ENCODE measurements around the gene OR9A2.
A peak's percentile ranks its signal among the peaks of the same experiment; 100 is the strongest.
"Not testable (repeated sequence)": the region's sequence is repeated elsewhere in the genome, so short reads cannot be mapped to it uniquely, and the experiment has no call there.

Gene OR9A2

GRCh38 chr7:143016996-143017395 lies 9.9 kb downstream of the OR9A2 start:
- DNase-seq (ENCODE audit: low spot score) = no peak

DNA sequence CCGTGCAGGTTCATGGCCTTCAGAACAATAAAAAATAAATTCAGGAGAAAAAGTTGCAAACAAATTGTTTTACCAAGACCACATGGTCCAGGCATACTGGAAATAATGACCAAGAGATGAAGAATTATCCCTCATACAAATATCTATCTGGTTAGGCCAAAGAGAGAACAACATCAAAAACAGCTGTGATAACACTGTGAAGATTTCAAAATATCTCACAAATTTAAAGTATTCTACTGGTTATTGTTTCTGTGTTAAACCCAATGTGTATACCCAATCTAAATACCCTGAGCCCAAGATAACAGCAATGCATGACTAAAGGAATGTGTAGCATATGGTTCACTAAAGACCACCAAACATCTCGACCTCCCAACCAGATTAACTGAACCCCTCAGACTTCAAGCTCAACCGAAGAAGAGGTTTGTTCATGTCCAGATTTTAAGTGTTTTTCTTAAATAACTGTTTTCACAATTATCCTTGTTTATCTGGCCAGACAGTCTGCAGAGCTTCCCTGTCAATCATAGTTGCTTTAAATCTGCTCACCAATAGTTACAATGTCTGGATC lies 10.9 kb downstream of the OR9A2 start:
- DNase-seq (ENCODE audit: low spot score) = no peak

DNA sequence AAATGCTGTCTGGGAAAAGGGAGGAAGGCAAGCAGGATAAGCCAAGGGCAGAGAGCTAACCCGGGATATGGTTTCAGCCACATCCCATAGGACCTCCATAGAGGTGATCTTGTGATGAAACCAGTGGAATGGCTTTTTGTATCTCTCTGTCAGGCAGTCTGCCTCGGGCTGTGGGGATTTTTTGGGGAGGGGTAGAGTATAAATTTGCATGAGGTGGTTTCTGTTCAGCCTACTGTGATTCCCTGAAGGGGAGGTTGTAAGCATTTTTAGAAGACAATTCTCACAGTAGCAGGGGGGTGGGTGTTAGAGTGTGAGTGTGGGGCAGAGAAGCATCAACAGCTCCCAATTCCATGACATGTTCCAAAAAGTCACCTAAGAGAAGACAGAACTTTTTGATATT lies 11.8 kb downstream of the OR9A2 start:
- DNase-seq (ENCODE audit: low spot score) = no peak

DNA sequence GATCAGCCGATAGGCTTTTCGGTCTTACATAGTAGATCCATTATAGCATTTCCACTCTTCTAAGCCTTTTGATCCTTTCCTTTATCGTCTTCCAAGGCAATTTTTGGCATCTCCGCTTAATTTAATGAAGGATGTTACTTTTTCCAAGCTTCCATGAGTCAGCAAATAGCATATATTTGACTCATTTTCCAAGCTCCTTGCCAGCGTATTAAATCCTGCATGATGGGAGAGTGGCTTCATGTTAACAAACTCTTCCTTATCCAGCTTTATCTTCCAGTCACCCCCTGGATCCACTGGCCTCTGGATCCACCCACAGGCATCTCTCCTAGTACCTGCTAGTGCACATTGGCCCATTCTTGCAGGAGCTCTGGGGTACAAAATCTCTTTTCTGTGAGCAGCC lies 13.0 kb downstream of the OR9A2 start:
- no peak for DNase-seq (ENCODE audit: low spot score)

DNA sequence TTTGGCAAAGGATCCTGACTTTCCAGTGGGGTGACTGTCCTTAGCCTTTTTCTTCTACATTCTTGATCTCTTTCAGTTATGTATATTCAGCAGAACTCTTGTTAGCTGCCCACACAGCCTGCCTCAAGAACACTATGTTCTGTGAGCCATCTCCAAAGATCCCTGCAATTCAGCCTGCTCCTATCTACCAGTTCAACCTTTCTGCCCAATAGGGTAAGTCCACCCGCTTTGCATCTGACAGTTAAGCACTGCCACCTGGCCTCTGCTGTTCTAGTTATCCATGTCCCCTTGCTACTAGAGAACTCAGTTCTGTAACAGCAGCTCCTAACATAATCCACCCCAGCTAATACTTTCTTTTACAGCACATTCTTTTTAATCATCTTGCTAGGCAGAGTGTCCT lies 13.5 kb downstream of the OR9A2 start:
- no peak for DNase-seq (ENCODE audit: low spot score)

- DNase-seq (ENCODE audit: low spot score) = no peak
Observed at GRCh38 chr7:143012409-143012808, 14.5 kb downstream of the OR9A2 start.

- DNase-seq (ENCODE audit: low spot score) = no peak
Observed at GRCh38 chr7:143012001-143012400, 14.9 kb downstream of the OR9A2 start.

DNA sequence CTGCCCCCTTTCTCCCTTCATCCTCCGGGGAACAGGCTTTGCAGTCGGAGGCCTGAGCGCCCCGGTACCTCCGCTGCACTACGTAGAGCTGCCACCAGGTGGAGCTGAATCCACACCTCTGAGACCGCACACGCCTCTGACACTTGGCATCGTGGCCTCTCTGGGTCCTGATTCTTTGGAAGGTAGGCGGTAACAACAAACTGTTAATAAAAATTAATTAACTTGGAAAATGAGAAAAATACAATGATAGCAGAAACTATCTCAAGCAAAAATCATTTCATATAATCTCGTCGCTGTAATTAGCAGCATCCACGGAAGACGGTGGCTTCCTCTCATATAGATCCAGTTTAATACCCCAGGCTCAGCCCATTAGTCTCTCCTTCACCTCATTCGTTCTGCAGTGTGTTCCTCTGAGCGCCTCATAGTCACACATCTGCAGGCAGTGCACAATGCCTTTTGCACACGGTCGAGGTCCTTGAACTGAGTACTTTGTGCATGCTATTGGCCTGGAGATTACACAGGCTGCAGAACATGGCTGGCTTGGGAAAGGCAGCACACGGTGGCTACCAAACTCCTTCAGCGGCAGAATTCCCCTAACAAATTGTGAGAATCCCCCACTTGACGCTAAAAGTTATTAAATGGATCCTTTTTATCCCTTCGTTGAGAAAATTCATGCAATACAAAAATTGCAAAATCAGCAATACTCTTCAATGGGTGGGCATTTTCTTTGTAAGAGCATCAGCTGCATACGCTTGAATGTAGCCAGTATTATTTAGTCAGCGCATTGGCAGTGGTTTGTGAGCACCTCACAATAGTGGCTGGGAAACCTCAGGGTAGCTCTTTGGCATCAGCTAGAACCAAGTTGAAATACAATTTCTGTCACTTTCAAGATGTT lies 18.7 kb downstream of the OR9A2 start:
- peak; percentile 81 for DNase-seq (ENCODE audit: low spot score)

- no peak for DNase-seq (ENCODE audit: low spot score)
Observed at GRCh38 chr7:143005632-143006260, 21.2 kb downstream of the OR9A2 start.

DNA sequence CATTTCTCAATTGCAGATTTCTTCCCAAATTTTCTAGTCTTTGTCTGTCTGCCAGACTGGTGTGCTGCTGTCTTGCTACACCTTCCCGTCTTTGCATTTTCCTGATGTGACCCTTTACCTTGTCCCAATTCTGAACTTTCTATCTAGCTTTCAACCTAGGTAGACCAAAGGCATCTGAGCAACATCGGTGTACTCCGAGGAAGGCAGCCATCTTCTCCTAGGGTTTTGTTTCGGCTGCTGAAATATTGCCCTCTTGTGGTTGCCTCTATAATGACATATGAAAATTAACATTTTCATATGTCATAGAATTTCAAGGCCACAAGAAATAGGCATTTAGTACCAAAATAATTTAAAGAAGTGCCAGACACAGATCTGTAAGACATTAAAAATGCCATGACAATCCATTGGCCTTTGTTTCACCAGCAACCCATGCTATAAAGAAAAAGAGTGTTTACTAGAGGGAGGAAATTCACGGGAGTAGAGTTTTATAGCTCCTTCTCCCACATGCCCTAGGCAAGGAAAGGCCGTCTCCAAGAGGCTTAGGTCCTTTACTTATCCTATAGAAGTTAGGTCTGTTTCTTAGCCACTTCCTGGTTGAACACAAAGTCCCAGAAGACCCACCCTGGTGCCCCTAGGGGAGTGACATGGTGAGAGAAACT lies 23.4 kb downstream of the OR9A2 start:
- DNase-seq (ENCODE audit: low spot score) = peak; percentile 65

DNA sequence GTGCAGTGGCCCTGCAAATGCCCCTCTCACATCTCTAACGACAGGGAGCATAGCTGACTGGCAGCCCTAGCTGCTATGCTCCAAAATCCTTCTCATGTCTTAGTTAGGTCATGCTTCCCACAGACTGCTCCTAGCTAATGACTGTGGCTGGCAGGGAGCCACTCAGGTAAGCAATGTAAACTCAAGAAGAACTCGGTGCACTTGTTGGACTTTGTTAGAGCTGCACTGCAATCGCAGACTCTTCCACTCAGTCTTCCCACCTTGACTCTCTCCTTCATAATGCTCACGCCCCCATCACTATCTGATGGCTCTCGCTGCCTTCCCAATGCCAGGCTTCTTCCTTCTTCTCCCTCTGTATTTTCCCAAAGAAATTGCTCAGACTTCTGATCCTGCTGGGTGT lies 24.0 kb downstream of the OR9A2 start:
- DNase-seq (ENCODE audit: low spot score) = no peak

- peak; percentile 6 for DNase-seq (ENCODE audit: low spot score)
Observed at GRCh38 chr7:143002106-143002505, 24.8 kb downstream of the OR9A2 start.

GRCh38 chr7:143000648-143001047 lies 26.3 kb downstream of the OR9A2 start:
- no peak for DNase-seq (ENCODE audit: low spot score)

DNA sequence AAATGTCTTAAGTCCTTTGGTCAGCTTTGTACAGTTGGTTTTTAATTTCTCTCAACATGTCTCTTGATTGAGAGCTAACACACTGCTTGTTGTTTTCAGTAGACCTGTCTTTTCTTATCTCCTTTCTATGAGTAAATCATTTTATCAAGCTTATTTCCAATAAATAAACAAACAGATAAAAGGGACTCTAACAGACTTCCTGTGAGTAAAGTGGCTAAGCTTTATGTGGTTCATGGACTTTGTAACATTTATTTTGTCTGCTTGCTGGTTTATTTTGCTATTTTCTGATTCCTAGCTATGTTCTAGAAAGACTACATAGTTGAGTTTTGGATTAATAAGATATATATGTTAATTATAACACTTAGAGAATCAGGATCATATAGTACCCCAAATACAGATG lies 27.1 kb downstream of the OR9A2 start:
- no peak for DNase-seq (ENCODE audit: low spot score)

DNA sequence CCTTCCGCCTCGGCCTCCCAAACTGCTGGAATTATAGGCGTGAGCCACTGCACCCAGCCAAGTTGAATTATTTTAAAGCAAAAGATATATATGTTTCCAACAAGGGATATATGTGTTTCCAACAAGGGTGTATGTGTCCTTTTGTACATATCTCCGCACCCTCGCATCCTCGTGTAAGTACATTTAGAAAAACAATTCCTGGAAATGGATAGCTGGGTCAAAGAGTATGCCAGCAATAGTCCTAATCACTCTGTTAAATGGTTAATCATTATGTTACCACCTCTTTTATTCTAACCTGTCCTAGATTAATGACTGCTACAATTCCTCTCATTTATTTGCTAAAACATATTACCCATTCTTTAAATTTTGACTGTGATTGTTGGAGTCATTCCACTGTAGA lies 28.0 kb downstream of the OR9A2 start:
- DNase-seq (ENCODE audit: low spot score) = no peak

DNA sequence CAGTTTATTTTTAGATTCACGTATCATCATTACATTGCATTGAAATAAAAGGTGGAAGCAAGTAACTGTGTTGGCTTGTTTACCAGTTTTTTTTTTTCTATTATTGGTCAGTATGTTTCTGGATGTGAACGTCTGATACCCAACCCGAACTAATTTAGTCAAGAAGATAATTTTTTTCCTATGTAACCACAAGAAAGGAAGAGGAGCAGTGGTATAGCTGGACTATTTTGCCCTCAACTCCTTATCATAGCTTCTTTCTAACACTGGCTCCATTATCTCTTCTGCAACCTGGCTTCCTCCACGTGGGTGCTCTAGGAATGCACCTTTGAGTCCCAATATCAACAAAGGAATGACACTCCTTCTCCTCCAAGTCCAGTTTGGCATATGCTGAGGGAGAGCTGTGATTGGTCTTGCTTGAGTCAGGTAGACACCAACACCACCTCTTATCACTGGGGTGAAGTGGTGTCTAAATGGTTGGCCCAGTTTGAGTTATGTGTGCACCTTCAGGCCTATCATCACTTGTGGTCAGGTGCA lies 29.4 kb downstream of the OR9A2 start:
- no peak for DNase-seq (ENCODE audit: low spot score)

GRCh38 chr7:142992427-142992826 lies 34.5 kb downstream of the OR9A2 start:
- no peak for DNase-seq (ENCODE audit: low spot score)

- no peak for DNase-seq (ENCODE audit: low spot score)
Observed at GRCh38 chr7:142984297-142984696, 42.6 kb downstream of the OR9A2 start.

DNA sequence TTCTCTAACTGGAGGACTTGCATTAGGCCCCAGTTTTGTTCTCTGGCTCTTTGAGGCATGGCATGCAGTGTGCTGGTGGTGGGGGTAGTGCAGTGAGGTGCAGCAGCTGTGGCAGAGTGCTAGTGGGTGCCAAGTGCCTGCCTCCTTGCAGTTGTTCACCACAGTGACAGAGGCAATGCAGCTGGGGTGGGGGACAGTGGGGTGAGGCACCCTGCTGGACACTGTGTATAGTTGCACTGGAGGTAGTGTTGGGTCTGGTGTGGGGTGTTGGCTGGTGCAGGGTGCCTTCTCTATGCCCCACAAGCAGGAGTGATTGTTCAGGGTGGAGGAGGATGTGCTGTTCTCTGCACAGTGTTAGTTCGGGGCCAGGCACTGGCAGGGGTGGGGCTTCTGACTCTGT lies 43.1 kb downstream of the OR9A2 start:
- DNase-seq (ENCODE audit: low spot score) = no peak

- DNase-seq (ENCODE audit: low spot score) = not testable (repeated sequence)
Observed at GRCh38 chr7:142978402-142978801, 48.5 kb downstream of the OR9A2 start.
